K562 (cell line): Measurements from ENCODE around the gene BRAF. TPM values are rescaled to one million over a fixed set of nuclear protein-coding genes. Genes with fewer than 3 reads are reported as not detected.

Experiments
- CTBP1 ChIP-seq: fragments of 450-650 bp; IDR thresholded peaks from 2 replicates; pipeline ENCODE4 v1.6.1; 2016; ENCODE audit warnings: borderline replicate concordance
- EGR1 ChIP-seq: fragments of 450-650 bp; conservative IDR thresholded peaks from 2 replicates; pipeline ENCODE4 v1.6.1; 2017; ENCODE audit warnings: mild to moderate bottlenecking
- ETV1 ChIP-seq: fragments of 450-650 bp; conservative IDR thresholded peaks from 2 replicates; pipeline ENCODE4 v1.6.1; 2016; ENCODE audit warnings: missing genetic modification characterization, control low read depth, low read depth, missing compliant biosample characterization
- FOXA1 ChIP-seq: fragments of 450-650 bp; IDR thresholded peaks from 2 replicates; pipeline ENCODE4 v1.6.1; 2016; ENCODE audit warnings: mild to moderate bottlenecking, borderline replicate concordance
- KAT7 ChIP-seq: sonication (generic); formaldehyde crosslinking; IDR thresholded peaks from 2 replicates; pipeline ENCODE4 v1.8.0; 2022; ENCODE audit warnings: missing genetic modification reagents, mild to moderate bottlenecking, borderline replicate concordance
- MEF2A ChIP-seq: IDR thresholded peaks from 2 replicates; pipeline ENCODE4 v1.6.1; 2011; ENCODE audit warnings: low read depth, mild to moderate bottlenecking, low read length, moderate library complexity; ENCODE audit not compliant: control insufficient read depth
- MXI1 ChIP-seq: IDR thresholded peaks from 2 replicates; pipeline ENCODE4 v1.6.1; 2011; ENCODE audit warnings: low read depth, mild to moderate bottlenecking, improper control_type of control experiment, low read length
- NONO ChIP-seq, 2 experiments: fragments of 200-400 bp in 1 of 2; fragments of 450-650 bp in 1 of 2; formaldehyde crosslinking in 1 of 2; IDR thresholded peaks; 2 replicates each; pipeline ENCODE4 v1.6.1; 2017; ENCODE audit warnings: low read depth in 2 of 2, mild to moderate bottlenecking in 2 of 2, moderate library complexity in 2 of 2, low read length in 1 of 2
- SMC3 ChIP-seq: conservative IDR thresholded peaks from 2 replicates; pipeline ENCODE4 v1.6.1; 2011; ENCODE audit warnings: low read depth, low read length, improper control_type of control experiment; ENCODE audit not compliant: insufficient read depth
- SRSF3 ChIP-seq: fragments of 200-400 bp; formaldehyde crosslinking; IDR thresholded peaks from 2 replicates; pipeline ENCODE4 v1.6.1; 2016; ENCODE audit warnings: mild to moderate bottlenecking, low read length, moderate library complexity; ENCODE audit not compliant: insufficient read depth
- ZBTB17 ChIP-seq: fragments of 450-650 bp; formaldehyde crosslinking; IDR thresholded peaks from 2 replicates; pipeline ENCODE4 v1.4.0; 2020; ENCODE audit warnings: mild to moderate bottlenecking
- ZNF146 ChIP-seq: IDR thresholded peaks from one replicate; pipeline ENCODE4 v1.6.1; 2018; ENCODE audit warnings: missing compliant biosample characterization; ENCODE audit not compliant: unreplicated experiment
- polyA plus RNA-seq, 8 experiments: library from polyadenylated mRNA; depleted of rRNA in 4 of 8; stranded (reverse) in 5 of 8; unstranded in 3 of 8; fragments of >200 nt; fragmentation: Nextera tagmentation in 2 of 8; fragmentation: Illumina TruSeq in 1 of 8; extraction: Ambion mirVana in 2 of 8; extraction: Trizol in 1 of 8; gene quantifications; 2 replicates each; pipeline versions ENCODE4 v1.2.1 to v1.2.3, GENCODE V29; 2011 to 2014; ENCODE audit warnings: inconsistent platforms in 1 of 8, missing spikeins in 1 of 8
- total RNA-seq, 7 experiments: library from RNA; depleted of rRNA in 6 of 7; stranded (reverse); fragments of >200 nt in 6 of 7; fragmentation: Illumina TruSeq in 2 of 7; extraction: Trizol in 2 of 7; gene quantifications; 2 replicates each; pipeline versions ENCODE4 v1.2.1 to v1.2.3, GENCODE V29; 2011 to 2021; ENCODE audit warnings: low replicate concordance in 1 of 7
- TF ChIP-seq, protein P1 (sequence below): fragments of 250-450 bp; sonication (Bioruptor Pico); IDR thresholded peaks from 2 replicates; pipeline ENCODE4 v1.4.0; 2020; ENCODE audit warnings: mild to moderate bottlenecking, moderate library complexity
- TF ChIP-seq, protein P2 (sequence below): fragments of 250-450 bp; sonication (Bioruptor Pico); IDR thresholded peaks from 2 replicates; pipeline ENCODE4 v1.5.0; 2021
- TF ChIP-seq, protein P3 (sequence below): fragments of 150-350 bp; conservative IDR thresholded peaks from 2 replicates; pipeline ENCODE4 v1.6.1; 2014; ENCODE audit warnings: low read length
- TF ChIP-seq, protein P4 (sequence below): fragments of 250-450 bp; sonication (Bioruptor Pico); IDR thresholded peaks from 2 replicates; pipeline ENCODE4 v1.5.0; 2021; ENCODE audit warnings: mild to moderate bottlenecking, borderline replicate concordance
- TF ChIP-seq, protein P5 (sequence below): fragments of 450-650 bp; formaldehyde crosslinking; IDR thresholded peaks from 2 replicates; pipeline ENCODE4 v1.4.0; 2020; ENCODE audit warnings: mild to moderate bottlenecking, mixed read lengths

Gene BRAF
- total and polyA plus RNA-seq, 9 of the 15 experiments (the other 6 are each of a cell fraction or from before 2014, with no cell fraction given) = 3.6 to 38.3 (median 21.9) TPM

DNA sequence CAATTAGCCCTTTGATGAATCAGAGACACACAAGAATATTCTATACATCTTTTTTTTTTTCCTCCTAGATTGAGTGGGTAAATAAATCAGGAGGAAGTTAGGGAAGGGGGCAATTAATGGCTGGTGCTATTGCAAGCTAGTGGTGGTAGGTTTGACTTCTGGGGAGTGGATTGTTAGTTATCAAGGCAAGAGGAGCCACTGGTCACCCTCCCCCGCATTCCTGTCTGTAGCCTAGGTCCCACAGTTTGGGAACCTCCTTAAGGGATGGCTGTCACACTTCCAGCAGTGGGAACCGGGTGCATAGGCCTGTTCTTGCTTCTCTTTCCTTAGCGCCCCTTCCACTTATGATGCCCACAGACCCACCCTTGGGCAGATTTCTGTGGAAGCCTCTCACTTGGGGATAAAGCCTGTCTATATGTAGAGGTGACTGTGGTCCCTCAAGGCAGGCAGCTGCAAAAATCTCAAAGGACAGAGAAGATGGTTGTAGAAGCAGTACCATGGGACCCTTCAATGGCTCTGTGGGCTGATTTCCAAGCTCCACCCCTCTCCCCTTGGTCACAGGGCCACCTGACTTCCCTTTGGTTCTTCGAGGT is 254.3 kb downstream of the BRAF start (continued):
- no peak for TF ChIP-seq SMC3
- TF ChIP-seq, protein P1, sequence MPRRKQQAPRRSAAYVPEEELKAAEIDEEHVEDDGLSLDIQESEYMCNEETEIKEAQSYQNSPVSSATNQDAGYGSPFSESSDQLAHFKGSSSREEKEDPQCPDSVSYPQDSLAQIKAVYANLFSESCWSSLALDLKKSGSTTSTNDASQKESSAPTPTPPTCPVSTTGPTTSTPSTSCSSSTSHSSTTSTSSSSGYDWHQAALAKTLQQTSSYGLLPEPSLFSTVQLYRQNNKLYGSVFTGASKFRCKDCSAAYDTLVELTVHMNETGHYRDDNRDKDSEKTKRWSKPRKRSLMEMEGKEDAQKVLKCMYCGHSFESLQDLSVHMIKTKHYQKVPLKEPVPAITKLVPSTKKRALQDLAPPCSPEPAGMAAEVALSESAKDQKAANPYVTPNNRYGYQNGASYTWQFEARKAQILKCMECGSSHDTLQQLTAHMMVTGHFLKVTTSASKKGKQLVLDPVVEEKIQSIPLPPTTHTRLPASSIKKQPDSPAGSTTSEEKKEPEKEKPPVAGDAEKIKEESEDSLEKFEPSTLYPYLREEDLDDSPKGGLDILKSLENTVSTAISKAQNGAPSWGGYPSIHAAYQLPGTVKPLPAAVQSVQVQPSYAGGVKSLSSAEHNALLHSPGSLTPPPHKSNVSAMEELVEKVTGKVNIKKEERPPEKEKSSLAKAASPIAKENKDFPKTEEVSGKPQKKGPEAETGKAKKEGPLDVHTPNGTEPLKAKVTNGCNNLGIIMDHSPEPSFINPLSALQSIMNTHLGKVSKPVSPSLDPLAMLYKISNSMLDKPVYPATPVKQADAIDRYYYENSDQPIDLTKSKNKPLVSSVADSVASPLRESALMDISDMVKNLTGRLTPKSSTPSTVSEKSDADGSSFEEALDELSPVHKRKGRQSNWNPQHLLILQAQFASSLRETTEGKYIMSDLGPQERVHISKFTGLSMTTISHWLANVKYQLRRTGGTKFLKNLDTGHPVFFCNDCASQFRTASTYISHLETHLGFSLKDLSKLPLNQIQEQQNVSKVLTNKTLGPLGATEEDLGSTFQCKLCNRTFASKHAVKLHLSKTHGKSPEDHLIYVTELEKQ (CRISPR knock-in tag) = no peak
- TF ChIP-seq MEF2A = no peak
- TF ChIP-seq FOXA1 = no peak
- TF ChIP-seq, protein P2, sequence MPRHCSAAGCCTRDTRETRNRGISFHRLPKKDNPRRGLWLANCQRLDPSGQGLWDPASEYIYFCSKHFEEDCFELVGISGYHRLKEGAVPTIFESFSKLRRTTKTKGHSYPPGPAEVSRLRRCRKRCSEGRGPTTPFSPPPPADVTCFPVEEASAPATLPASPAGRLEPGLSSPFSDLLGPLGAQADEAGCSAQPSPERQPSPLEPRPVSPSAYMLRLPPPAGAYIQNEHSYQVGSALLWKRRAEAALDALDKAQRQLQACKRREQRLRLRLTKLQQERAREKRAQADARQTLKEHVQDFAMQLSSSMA = no peak
- TF ChIP-seq, protein P3, sequence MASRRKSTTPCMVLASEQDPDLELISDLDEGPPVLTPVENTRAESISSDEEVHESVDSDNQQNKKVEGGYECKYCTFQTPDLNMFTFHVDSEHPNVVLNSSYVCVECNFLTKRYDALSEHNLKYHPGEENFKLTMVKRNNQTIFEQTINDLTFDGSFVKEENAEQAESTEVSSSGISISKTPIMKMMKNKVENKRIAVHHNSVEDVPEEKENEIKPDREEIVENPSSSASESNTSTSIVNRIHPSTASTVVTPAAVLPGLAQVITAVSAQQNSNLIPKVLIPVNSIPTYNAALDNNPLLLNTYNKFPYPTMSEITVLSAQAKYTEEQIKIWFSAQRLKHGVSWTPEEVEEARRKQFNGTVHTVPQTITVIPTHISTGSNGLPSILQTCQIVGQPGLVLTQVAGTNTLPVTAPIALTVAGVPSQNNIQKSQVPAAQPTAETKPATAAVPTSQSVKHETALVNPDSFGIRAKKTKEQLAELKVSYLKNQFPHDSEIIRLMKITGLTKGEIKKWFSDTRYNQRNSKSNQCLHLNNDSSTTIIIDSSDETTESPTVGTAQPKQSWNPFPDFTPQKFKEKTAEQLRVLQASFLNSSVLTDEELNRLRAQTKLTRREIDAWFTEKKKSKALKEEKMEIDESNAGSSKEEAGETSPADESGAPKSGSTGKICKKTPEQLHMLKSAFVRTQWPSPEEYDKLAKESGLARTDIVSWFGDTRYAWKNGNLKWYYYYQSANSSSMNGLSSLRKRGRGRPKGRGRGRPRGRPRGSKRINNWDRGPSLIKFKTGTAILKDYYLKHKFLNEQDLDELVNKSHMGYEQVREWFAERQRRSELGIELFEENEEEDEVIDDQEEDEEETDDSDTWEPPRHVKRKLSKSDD = no peak
- no peak for TF ChIP-seq KAT7 (CRISPR knock-in tag)
- TF ChIP-seq, protein P4, sequence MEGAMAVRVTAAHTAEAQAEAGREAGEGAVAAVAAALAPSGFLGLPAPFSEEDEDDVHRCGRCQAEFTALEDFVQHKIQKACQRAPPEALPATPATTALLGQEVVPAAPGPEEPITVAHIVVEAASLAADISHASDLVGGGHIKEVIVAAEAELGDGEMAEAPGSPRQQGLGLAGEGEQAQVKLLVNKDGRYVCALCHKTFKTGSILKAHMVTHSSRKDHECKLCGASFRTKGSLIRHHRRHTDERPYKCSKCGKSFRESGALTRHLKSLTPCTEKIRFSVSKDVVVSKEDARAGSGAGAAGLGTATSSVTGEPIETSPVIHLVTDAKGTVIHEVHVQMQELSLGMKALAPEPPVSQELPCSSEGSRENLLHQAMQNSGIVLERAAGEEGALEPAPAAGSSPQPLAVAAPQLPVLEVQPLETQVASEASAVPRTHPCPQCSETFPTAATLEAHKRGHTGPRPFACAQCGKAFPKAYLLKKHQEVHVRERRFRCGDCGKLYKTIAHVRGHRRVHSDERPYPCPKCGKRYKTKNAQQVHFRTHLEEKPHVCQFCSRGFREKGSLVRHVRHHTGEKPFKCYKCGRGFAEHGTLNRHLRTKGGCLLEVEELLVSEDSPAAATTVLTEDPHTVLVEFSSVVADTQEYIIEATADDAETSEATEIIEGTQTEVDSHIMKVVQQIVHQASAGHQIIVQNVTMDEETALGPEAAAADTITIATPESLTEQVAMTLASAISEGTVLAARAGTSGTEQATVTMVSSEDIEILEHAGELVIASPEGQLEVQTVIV (CRISPR knock-in tag) = no peak
- peak; percentile 55; the same call in 1 of the 2 replicates for TF ChIP-seq CTBP1
- no peak for TF ChIP-seq ZBTB17 (CRISPR knock-in tag)
- no peak for TF ChIP-seq NONO (IDR thresholded peaks at IDR 0.05; ENCODE audit: low read depth in 2 of 2, low read length in 1 of 2)
- no peak for TF ChIP-seq ZNF146
- TF ChIP-seq EGR1 = peak; percentile 51
- TF ChIP-seq MXI1 = no peak
- no peak for TF ChIP-seq SRSF3
- TF ChIP-seq, protein P5, sequence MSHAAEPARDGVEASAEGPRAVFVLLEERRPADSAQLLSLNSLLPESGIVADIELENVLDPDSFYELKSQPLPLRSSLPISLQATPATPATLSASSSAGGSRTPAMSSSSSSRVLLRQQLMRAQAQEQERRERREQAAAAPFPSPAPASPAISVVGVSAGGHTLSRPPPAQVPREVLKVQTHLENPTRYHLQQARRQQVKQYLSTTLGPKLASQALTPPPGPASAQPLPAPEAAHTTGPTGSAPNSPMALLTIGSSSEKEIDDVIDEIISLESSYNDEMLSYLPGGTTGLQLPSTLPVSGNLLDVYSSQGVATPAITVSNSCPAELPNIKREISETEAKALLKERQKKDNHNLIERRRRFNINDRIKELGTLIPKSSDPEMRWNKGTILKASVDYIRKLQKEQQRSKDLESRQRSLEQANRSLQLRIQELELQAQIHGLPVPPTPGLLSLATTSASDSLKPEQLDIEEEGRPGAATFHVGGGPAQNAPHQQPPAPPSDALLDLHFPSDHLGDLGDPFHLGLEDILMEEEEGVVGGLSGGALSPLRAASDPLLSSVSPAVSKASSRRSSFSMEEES (CRISPR knock-in tag) = no peak
- TF ChIP-seq ETV1 (tag) = no peak
